Measurements from ENCODE around the gene MAPK8IP2.

GRCh38 chr22:50561401-50562358 is 38.9 kb upstream of the MAPK8IP2 start:
- TF ChIP-seq ARNTL (CRISPR knock-in tag; IDR thresholded peaks at IDR 0.05; ENCODE audit: borderline replicate concordance, low read depth) (no peak), TOX (CRISPR knock-in tag; IDR thresholded peaks at IDR 0.05; ENCODE audit: borderline replicate concordance) (no peak), ZFP30 (CRISPR knock-in tag; IDR thresholded peaks at IDR 0.05) (no peak), ZNF565 (CRISPR knock-in tag; conservative IDR thresholded peaks at IDR 0.05; ENCODE audit: low read depth) (no peak), ZC3H10 (CRISPR knock-in tag; IDR thresholded peaks at IDR 0.05) (no peak), ZNF70 (CRISPR knock-in tag; IDR thresholded peaks at IDR 0.05) (no peak), TCF4 (CRISPR knock-in tag; IDR thresholded peaks at IDR 0.05; ENCODE audit: borderline replicate concordance) (no peak)
- TF ChIP-seq, protein P1, sequence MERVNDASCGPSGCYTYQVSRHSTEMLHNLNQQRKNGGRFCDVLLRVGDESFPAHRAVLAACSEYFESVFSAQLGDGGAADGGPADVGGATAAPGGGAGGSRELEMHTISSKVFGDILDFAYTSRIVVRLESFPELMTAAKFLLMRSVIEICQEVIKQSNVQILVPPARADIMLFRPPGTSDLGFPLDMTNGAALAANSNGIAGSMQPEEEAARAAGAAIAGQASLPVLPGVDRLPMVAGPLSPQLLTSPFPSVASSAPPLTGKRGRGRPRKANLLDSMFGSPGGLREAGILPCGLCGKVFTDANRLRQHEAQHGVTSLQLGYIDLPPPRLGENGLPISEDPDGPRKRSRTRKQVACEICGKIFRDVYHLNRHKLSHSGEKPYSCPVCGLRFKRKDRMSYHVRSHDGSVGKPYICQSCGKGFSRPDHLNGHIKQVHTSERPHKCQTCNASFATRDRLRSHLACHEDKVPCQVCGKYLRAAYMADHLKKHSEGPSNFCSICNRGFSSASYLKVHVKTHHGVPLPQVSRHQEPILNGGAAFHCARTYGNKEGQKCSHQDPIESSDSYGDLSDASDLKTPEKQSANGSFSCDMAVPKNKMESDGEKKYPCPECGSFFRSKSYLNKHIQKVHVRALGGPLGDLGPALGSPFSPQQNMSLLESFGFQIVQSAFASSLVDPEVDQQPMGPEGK (CRISPR knock-in tag; IDR thresholded peaks at IDR 0.05; ENCODE audit: borderline replicate concordance): no peak

Measured in SK-N-SH treated with all-trans-retinoic acid at 6 μM for 48 hours (cell line).